ENCODE measurements around the gene GSDMA. TPM values are rescaled to one million over a fixed set of nuclear protein-coding genes. Genes with fewer than 3 reads are reported as not detected.
A peak's percentile ranks its signal among the peaks of the same experiment; 100 is the strongest.
"Not testable (repeated sequence)": the region's sequence is repeated elsewhere in the genome, so short reads cannot be mapped to it uniquely, and the experiment has no call there.

GSDMA gene
- polyA plus RNA-seq, 4 donors = 0.49 to 3.6 (median 2.0) TPM

- DNase-seq (ENCODE audit: low read depth in 4 of 4, low spot score in 2 of 4) = no peak
These were observed 33.8 kb upstream of the GSDMA start for GRCh38 chr17:39928858-39929645.

- DNase-seq (ENCODE audit: low read depth in 4 of 4, low spot score in 2 of 4) = no peak
These were observed 33.0 kb upstream of the GSDMA start for GRCh38 chr17:39929646-39930407.

GRCh38 chr17:39933912-39934311, 28.9 kb upstream of the GSDMA start:
- DNase-seq (ENCODE audit: low read depth in 4 of 4, low spot score in 2 of 4) = no peak

GRCh38 chr17:39934324-39934723, 28.5 kb upstream of the GSDMA start:
- DNase-seq (ENCODE audit: low read depth in 4 of 4, low spot score in 2 of 4) = no peak

- DNase-seq (ENCODE audit: low read depth in 4 of 4, low spot score in 2 of 4) = no peak
These were observed 26.9 kb upstream of the GSDMA start for GRCh38 chr17:39935909-39936308.

GRCh38 chr17:39937447-39937846, 25.4 kb upstream of the GSDMA start:
- no peak for DNase-seq (ENCODE audit: low read depth in 4 of 4, low spot score in 2 of 4)

GRCh38 chr17:39938140-39938869, 24.5 kb upstream of the GSDMA start:
- DNase-seq (ENCODE audit: low read depth in 4 of 4, low spot score in 2 of 4) = no peak

GRCh38 chr17:39939106-39939505, 23.7 kb upstream of the GSDMA start:
- no peak for DNase-seq (ENCODE audit: low read depth in 4 of 4, low spot score in 2 of 4)

- peak in 1 of 4 donors; percentile 66 for DNase-seq (ENCODE audit: low read depth in 4 of 4, low spot score in 2 of 4)
These were observed 23.0 kb upstream of the GSDMA start for GRCh38 chr17:39939588-39940419.

GRCh38 chr17:39943702-39944392, 19.0 kb upstream of the GSDMA start:
- DNase-seq (ENCODE audit: low read depth in 4 of 4, low spot score in 2 of 4) = no peak

GRCh38 chr17:39944393-39944711, 18.5 kb upstream of the GSDMA start:
- DNase-seq (ENCODE audit: low read depth in 4 of 4, low spot score in 2 of 4) = no peak

- DNase-seq (ENCODE audit: low read depth in 4 of 4, low spot score in 2 of 4) = no peak
These were observed 16.1 kb upstream of the GSDMA start for GRCh38 chr17:39946551-39947330.

- DNase-seq (ENCODE audit: low read depth in 4 of 4, low spot score in 2 of 4) = not testable (repeated sequence)
These were observed 14.3 kb upstream of the GSDMA start for GRCh38 chr17:39948489-39948828.

GRCh38 chr17:39949028-39949427, 13.8 kb upstream of the GSDMA start:
- DNase-seq (ENCODE audit: low read depth in 4 of 4, low spot score in 2 of 4) = no peak

GRCh38 chr17:39950871-39951348, 11.9 kb upstream of the GSDMA start:
- DNase-seq (ENCODE audit: low read depth in 4 of 4, low spot score in 2 of 4) = no peak

- DNase-seq (ENCODE audit: low read depth in 4 of 4, low spot score in 2 of 4) = no peak
These were observed 10.7 kb upstream of the GSDMA start for GRCh38 chr17:39951924-39952679.

- peak in 3 of 4 donors; percentile 81 to 92 (median 86) for DNase-seq (ENCODE audit: low read depth in 4 of 4, low spot score in 2 of 4)
These were observed 9.9 kb upstream of the GSDMA start for GRCh38 chr17:39952680-39953470.

GRCh38 chr17:39953471-39953888, 9.3 kb upstream of the GSDMA start:
- no peak for DNase-seq (ENCODE audit: low read depth in 4 of 4, low spot score in 2 of 4)
